HepG2 (cell line): ENCODE data around the gene ZNF444. TPM values are rescaled to one million over a fixed set of nuclear protein-coding genes. Genes with fewer than 3 reads are reported as not detected.

Experiments
- ATAC-seq: fragments of 200-7000 bp; cut with Tn5 transposase; 3 replicates; pipeline ENCODE4 v1.9.1; 2020; ENCODE audit warnings: mild to moderate bottlenecking, moderate library complexity
- BruUV-seq: library from RNA; stranded (reverse); fragments of 400-500 nt; replicated peaks from 2 replicates; lab custom pipeline; 2021; lab: Mats Ljungman, UMichigan
- CTCF ChIA-PET: fragments of 300-600 bp; formaldehyde crosslinking; extraction: SDS; loops from one replicate; lab custom pipeline; 2021; ENCODE audit warnings: low total read pairs, inconsistent platforms, low intra/inter-chr PET ratio; lab: Yijun Ruan, JAX
- POLR2A ChIA-PET: fragments of 350-600 bp; sonication (Branson Sonifier 250); formaldehyde crosslinking; loops from one replicate; lab custom pipeline; 2020; ENCODE audit warnings: antibody characterized with exemption, inconsistent platforms; lab: Yijun Ruan, JAX
- DNase-seq: peaks from one replicate; pipeline ENCODE4 v3.0.0-alpha.2; 2015; ENCODE audit warnings: low spot score
- FAIRE-seq: peaks from 3 replicates; lab custom pipeline; 2011; peaks lifted over from hg19 to GRCh38; lab: Jason Lieb, UNC
- H2AFZ ChIP-seq: one replicate; pipeline ENCODE4 v1.6.1; 2011; ENCODE audit warnings: low read length, inconsistent platforms
- H3K27ac ChIP-seq: fragments of 300-600 bp; 3 replicates; pipeline ENCODE4 v1.8.0; 2011; ENCODE audit warnings: mixed run types, mild to moderate bottlenecking, mixed read lengths, low read length, inconsistent platforms; ENCODE audit not compliant: insufficient read depth; ENCODE audit errors: extremely low read length
- H3K27me3 ChIP-seq, 2 experiments: fragments of 200-600 bp in 1 of 2; 2 replicates in 1 of 2; 3 replicates in 1 of 2; pipeline versions ENCODE4 v1.6.0 to v1.8.0; 2011; ENCODE audit warnings: low read length in 2 of 2, mild to moderate bottlenecking in 2 of 2, moderate library complexity in 2 of 2, inconsistent platforms in 1 of 2; ENCODE audit not compliant: insufficient read depth in 2 of 2, control insufficient read depth in 1 of 2
- H3K36me3 ChIP-seq, 2 experiments: fragments of 200-600 bp in 1 of 2; replicated peaks in 1 of 2; 2 replicates in 1 of 2; 3 replicates in 1 of 2; pipeline versions ENCODE4 v1.5.1 to v1.8.0; 2011; ENCODE audit warnings: low read length in 2 of 2, inconsistent platforms in 1 of 2; ENCODE audit not compliant: insufficient read depth in 2 of 2, control insufficient read depth in 1 of 2
- H3K4me1 ChIP-seq: 2 replicates; pipeline ENCODE4 v1.5.1; 2012; ENCODE audit warnings: low read length, inconsistent platforms; ENCODE audit not compliant: insufficient read depth
- H3K4me2 ChIP-seq: 2 replicates; pipeline ENCODE4 v1.6.0; 2011; ENCODE audit warnings: low read depth, low read length, inconsistent platforms
- H3K4me3 ChIP-seq, 3 experiments: fragments of 200-600 bp in 1 of 3; sonication (generic), shearing (Covaris generic) in 1 of 3; replicated peaks in 1 of 3; 2 replicates each; pipeline ENCODE4 v1.5.1; 2011 to 2016; ENCODE audit warnings: low read length in 3 of 3, inconsistent platforms in 2 of 3, low read depth in 2 of 3, mild to moderate bottlenecking in 2 of 3, control low read depth in 1 of 3, mixed read lengths in 1 of 3; ENCODE audit not compliant: insufficient read depth in 1 of 3
- H3K79me2 ChIP-seq: one replicate; pipeline ENCODE4 v1.6.1; 2011; ENCODE audit warnings: low read length, inconsistent platforms; ENCODE audit not compliant: insufficient read depth
- H3K9ac ChIP-seq: 2 replicates; pipeline ENCODE4 v1.6.0; 2011; ENCODE audit warnings: mild to moderate bottlenecking, low read depth, low read length, inconsistent platforms; ENCODE audit not compliant: insufficient read depth
- H3K9me3 ChIP-seq: 2 replicates; pipeline ENCODE4 v1.5.1; 2012; ENCODE audit warnings: mild to moderate bottlenecking, low read length
- H4K20me1 ChIP-seq: 2 replicates; pipeline ENCODE4 v1.6.0; 2011; ENCODE audit warnings: inconsistent platforms, mild to moderate bottlenecking, low read length, moderate library complexity; ENCODE audit not compliant: insufficient read depth
- AGO2 ChIP-seq: fragments of 200-400 bp; formaldehyde crosslinking; optimal IDR thresholded peaks from 2 replicates; pipeline ENCODE3; 2017; ENCODE audit warnings: mild to moderate bottlenecking, low read depth, low read length, moderate library complexity
- AKAP8 ChIP-seq: sonication (generic); formaldehyde crosslinking; IDR thresholded peaks from 2 replicates; pipeline ENCODE4 v1.5.1; 2020; ENCODE audit warnings: mild to moderate bottlenecking, missing genetic modification reagents
- CAMTA2 ChIP-seq: sonication (generic); formaldehyde crosslinking; IDR thresholded peaks from 2 replicates; pipeline ENCODE4 v1.4.0; 2020; ENCODE audit warnings: mild to moderate bottlenecking, missing genetic modification reagents, borderline replicate concordance
- CREBL2 ChIP-seq: sonication (generic); formaldehyde crosslinking; IDR thresholded peaks from 2 replicates; pipeline ENCODE4 v1.8.1; 2023; ENCODE audit warnings: missing genetic modification reagents, mild to moderate bottlenecking, borderline replicate concordance
- FLYWCH1 ChIP-seq: sonication (generic); formaldehyde crosslinking; IDR thresholded peaks from 2 replicates; pipeline ENCODE4 v1.8.1; 2023; ENCODE audit warnings: mild to moderate bottlenecking, missing genetic modification reagents
- PAX8 ChIP-seq: sonication (generic); formaldehyde crosslinking; IDR thresholded peaks from 2 replicates; pipeline ENCODE4 v1.8.0; 2022; ENCODE audit warnings: mild to moderate bottlenecking, missing genetic modification reagents, borderline replicate concordance
- PRMT3 ChIP-seq: sonication (generic); formaldehyde crosslinking; IDR thresholded peaks from 2 replicates; pipeline ENCODE4 v1.8.1; 2022; ENCODE audit warnings: low read depth, mild to moderate bottlenecking, moderate library complexity, missing genetic modification reagents, borderline replicate concordance
- SP4 ChIP-seq: sonication (generic); formaldehyde crosslinking; IDR thresholded peaks from 2 replicates; pipeline ENCODE4 v1.8.1; 2023; ENCODE audit warnings: mild to moderate bottlenecking, missing genetic modification reagents
- ZBTB21 ChIP-seq: sonication (generic); formaldehyde crosslinking; IDR thresholded peaks from 2 replicates; pipeline ENCODE4 v1.4.0; 2020; ENCODE audit warnings: missing genetic modification reagents
- ZNF124 ChIP-seq: sonication (generic); formaldehyde crosslinking; IDR thresholded peaks from 2 replicates; pipeline ENCODE4 v1.4.0; 2020; ENCODE audit warnings: missing genetic modification reagents
- ZNF24 ChIP-seq: fragments of 450-650 bp; IDR thresholded peaks from 2 replicates; pipeline ENCODE4 v1.6.1; 2017; ENCODE audit warnings: antibody characterized with exemption, mild to moderate bottlenecking
- ZNF335 ChIP-seq: sonication (generic); formaldehyde crosslinking; IDR thresholded peaks from 2 replicates; pipeline ENCODE4 v1.4.0; 2020; ENCODE audit warnings: missing genetic modification reagents
- ZNF430 ChIP-seq: sonication (generic); formaldehyde crosslinking; IDR thresholded peaks from 2 replicates; pipeline ENCODE4 v1.9.0; 2021; ENCODE audit warnings: mild to moderate bottlenecking, missing genetic modification reagents
- WGBS: methylation state at CpG from one replicate; pipeline ENCODE4 v1.1.6; 2017; ENCODE audit warnings: low lambda C conversion rate; 5-methylcytosine and 5-hydroxymethylcytosine counted together
- in situ Hi-C: cut with HindIII; loops from 2 replicates; pipeline ENCODE4 v1.10.0; 2017; ENCODE audit warnings: low pct_unique_long_range_greater_than_20kb; ENCODE audit not compliant: extremely low pct_ligation_motif_present
- intact Hi-C: fragments of 100-400 bp; cut with micrococcal nuclease; formaldehyde crosslinking; loops from one replicate; pipeline ENCODE4 v1.10.0; 2022; ENCODE audit not compliant: unreplicated experiment
- polyA plus RNA-seq, 8 experiments: library from polyadenylated mRNA; depleted of rRNA in 3 of 8; stranded (reverse) in 7 of 8; unstranded in 1 of 8; fragments of >200 nt; fragmentation: Illumina TruSeq in 4 of 8; extraction: Trizol in 4 of 8; gene quantifications; 2 replicates each; pipeline versions ENCODE4 v1.2.1 to v1.2.3, GENCODE V29; 2011 to 2016; ENCODE audit warnings: low read depth in 4 of 8, missing spikeins in 1 of 8, mixed read lengths in 1 of 8; ENCODE audit not compliant: insufficient read depth in 1 of 8
- total RNA-seq, 5 experiments: library from RNA; depleted of rRNA; stranded (reverse); fragments of >200 nt; fragmentation: Illumina TruSeq; extraction: Trizol; gene quantifications; 2 replicates each; pipeline ENCODE4 v1.2.3, GENCODE V29; 2016; ENCODE audit warnings: low read depth in 1 of 5
- TF ChIP-seq, protein P1 (sequence below): sonication (generic); formaldehyde crosslinking; IDR thresholded peaks from 2 replicates; pipeline ENCODE4 v1.4.0; 2020; ENCODE audit warnings: missing genetic modification reagents

The ZNF444 gene
- total and polyA plus RNA-seq, 2 of the 13 experiments (the other 11 are each of a cell fraction or from before 2014, with no cell fraction given) = 27.4 to 30.3 TPM

DNA sequence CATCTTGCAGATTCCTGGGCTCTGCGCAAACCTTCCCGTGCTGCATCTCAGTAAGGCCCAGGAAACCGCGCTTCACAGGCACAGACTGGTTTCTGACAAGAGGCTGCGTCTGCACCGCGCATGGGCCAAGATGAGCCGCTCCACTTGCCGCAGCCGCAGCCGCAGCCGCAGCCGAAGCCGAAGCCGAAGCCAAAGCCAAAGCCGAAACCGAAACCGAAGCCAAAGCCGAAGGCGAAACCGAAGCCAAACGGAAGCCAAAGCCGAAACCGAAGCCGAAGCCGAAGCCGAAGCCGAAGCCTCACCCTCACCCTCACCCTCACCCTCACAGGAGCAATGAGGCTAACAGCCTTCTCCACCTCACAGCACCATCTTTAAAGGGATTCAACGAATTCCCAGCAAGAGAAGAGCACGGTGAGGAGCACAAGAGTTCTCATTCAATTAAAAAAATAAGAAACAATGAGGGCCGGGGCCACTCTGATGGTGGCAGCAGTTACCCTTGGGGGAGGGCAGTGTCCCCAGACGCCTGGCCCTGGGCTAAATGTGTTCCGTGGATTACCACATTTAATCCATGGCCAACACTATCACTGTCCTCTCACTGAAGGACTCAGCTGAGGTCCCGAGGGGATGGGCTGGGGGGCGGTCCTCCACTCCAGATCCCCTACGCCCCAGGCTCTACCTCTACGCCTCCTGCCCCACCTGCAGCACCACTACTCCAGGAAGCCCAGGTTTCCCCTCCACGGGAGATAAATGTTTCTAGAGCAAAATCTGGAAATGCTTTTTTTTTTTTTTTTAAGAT is 49.1 kb upstream of the ZNF444 start:
- no peak for FAIRE-seq
- Histone ChIP-seq H4K20me1 (peaks cover 35% of the 10 kb centered on the region), H3K4me2 (no peak overlapping the region), H3K36me3 (peaks cover 30 to 61% of the 10 kb centered on the region in 2 experiments), H3K27me3 (no peaks in the 10 kb centered on the region; a peak in 1 of 5 replicates), H3K4me1 (no peaks in the 10 kb centered on the region), H3K4me3 (no peak overlapping the region), H3K9me3 (peaks cover 11% of the 10 kb centered on the region; the same call in 1 of the 2 replicates), H2AFZ (no peak overlapping the region), H3K27ac (no peak overlapping the region), H3K9ac (no peak overlapping the region), H3K79me2 (peaks cover 36% of the 10 kb centered on the region)
- DNase-seq = no peak
- ChIA-PET POLR2A (no interaction called here), CTCF (no interaction called here)
- in situ Hi-C loops = no loop called here
- TF ChIP-seq CREBL2 (CRISPR knock-in tag) = no peak
- ATAC-seq = no peak
- WGBS = 96% methylated on average over 36 of the region's 38 CpGs
- intact Hi-C loops = no loop called here
- no TSS peak for BruUV-seq

GRCh38 chr19:56092685-56093631 is 48.1 kb upstream of the ZNF444 start:
- ChIA-PET POLR2A (no interaction called here), CTCF (no interaction called here)
- Histone ChIP-seq H3K27me3 (no peaks in the 10 kb centered on the region; a peak in 1 of 5 replicates), H3K9ac (no peak overlapping the region), H3K4me1 (no peaks in the 10 kb centered on the region), H3K9me3 (peaks cover 11% of the 10 kb centered on the region; the same call in 1 of the 2 replicates), H2AFZ (no peak overlapping the region), H3K4me3 (no peak overlapping the region), H3K27ac (no peak overlapping the region), H3K36me3 (peaks cover 32 to 71% of the 10 kb centered on the region in 2 experiments), H3K79me2 (peaks cover 39% of the 10 kb centered on the region), H4K20me1 (peaks cover 35% of the 10 kb centered on the region), H3K4me2 (no peak overlapping the region)
- in situ Hi-C loops = no loop called here
- no TSS peak for BruUV-seq
- intact Hi-C loops = no loop called here
- ATAC-seq = no peak
- no peak for DNase-seq
- FAIRE-seq = no peak
- 97% methylated on average over 29 of the region's 32 CpGs for WGBS
- TF ChIP-seq ZNF24 (no peak), AKAP8 (CRISPR knock-in tag) (peak; percentile 18; the same call in 1 of the 2 replicates), ZNF335 (CRISPR knock-in tag) (no peak), PAX8 (CRISPR knock-in tag) (no peak), ZBTB21 (no peak), CAMTA2 (no peak), ZNF430 (no peak), PRMT3 (CRISPR knock-in tag) (no peak), FLYWCH1 (CRISPR knock-in tag) (no peak), AGO2 (peak; percentile 37), ZNF124 (CRISPR knock-in tag) (no peak), SP4 (CRISPR knock-in tag) (no peak)
- TF ChIP-seq, protein P1, sequence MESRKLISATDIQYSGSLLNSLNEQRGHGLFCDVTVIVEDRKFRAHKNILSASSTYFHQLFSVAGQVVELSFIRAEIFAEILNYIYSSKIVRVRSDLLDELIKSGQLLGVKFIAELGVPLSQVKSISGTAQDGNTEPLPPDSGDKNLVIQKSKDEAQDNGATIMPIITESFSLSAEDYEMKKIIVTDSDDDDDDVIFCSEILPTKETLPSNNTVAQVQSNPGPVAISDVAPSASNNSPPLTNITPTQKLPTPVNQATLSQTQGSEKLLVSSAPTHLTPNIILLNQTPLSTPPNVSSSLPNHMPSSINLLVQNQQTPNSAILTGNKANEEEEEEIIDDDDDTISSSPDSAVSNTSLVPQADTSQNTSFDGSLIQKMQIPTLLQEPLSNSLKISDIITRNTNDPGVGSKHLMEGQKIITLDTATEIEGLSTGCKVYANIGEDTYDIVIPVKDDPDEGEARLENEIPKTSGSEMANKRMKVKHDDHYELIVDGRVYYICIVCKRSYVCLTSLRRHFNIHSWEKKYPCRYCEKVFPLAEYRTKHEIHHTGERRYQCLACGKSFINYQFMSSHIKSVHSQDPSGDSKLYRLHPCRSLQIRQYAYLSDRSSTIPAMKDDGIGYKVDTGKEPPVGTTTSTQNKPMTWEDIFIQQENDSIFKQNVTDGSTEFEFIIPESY (CRISPR knock-in tag) = peak; percentile 13; the same call in 1 of the 2 replicates
